ENCODE measurements around the gene NTSR1. TPM values are rescaled to one million over a fixed set of nuclear protein-coding genes. Genes with fewer than 3 reads are reported as not detected.

The NTSR1 gene
- polyA plus RNA-seq, 3 donors: 0.35 to 2.5 (median 0.40) TPM

DNA sequence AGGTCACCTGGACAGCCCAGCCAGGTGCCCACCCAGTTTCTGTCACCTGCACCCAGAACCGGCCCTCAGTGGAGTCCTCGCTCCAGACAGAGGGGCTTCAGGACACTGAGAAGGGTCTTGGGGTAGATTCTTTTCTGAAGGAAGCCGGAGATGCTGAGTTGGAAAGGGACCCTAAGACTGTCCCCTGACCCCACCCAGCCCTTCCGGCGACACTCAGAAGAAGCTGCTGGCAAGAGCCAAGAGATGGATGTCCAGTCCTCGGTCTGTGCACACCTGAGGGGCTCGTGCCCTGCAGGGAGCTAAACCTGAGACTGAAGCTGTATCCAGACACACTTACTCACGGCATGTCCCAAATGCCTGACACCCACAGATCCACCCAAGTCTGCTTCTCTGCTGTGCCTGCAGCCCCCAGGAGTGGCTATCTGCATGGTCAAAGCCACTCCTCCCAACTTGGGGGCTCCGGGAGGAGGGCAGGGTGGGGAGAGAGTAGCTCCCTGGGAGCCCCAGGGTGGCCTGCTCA, 20.2 kb downstream of the NTSR1 start:
- Histone ChIP-seq H3K27me3 (ENCODE audit: control insufficient read depth in 2 of 2, insufficient read depth in 2 of 2, low read length in 2 of 2) (no peaks in the 10 kb centered on the region), H3K4me2 (replicated peaks; ENCODE audit: extremely low read depth, low read length, poor library complexity, severe bottlenecking) (peak overlapping the region; percentile 57), H3K9me3 (replicated peaks in 1 of 2; ENCODE audit: control insufficient read depth in 1 of 2, insufficient read depth in 1 of 2, low read length in 2 of 2) (no peaks in the 10 kb centered on the region), H3K36me3 (replicated peaks in 1 of 2; ENCODE audit: control insufficient read depth in 1 of 2, insufficient read depth in 2 of 2, low read length in 2 of 2) (no peaks in the 10 kb centered on the region), H3K27ac (ENCODE audit: low read depth in 1 of 2, low read length in 2 of 2) (peak overlapping the region; percentile 57 to 89), H3K9ac (ENCODE audit: insufficient read depth, low read length, poor library complexity, severe bottlenecking) (peak overlapping the region; percentile 74), H3K4me1 (ENCODE audit: control insufficient read depth in 1 of 2, insufficient read depth in 2 of 2, low read length in 2 of 2) (peaks cover 49 to 80% of the 10 kb centered on the region in 2 donors), H2AFZ (ENCODE audit: insufficient read depth, low read depth, low read length, poor library complexity, severe bottlenecking) (peak overlapping the region; percentile 66), H3K79me2 (ENCODE audit: insufficient read depth, low read length) (peaks cover 27% of the 10 kb centered on the region), H4K20me1 (ENCODE audit: insufficient read depth, low read length) (no peaks in the 10 kb centered on the region), H3K4me3 (replicated peaks in 1 of 3; ENCODE audit: low read depth in 2 of 3, low read length in 3 of 3) (peak overlapping the region in 2 of 3 experiments; percentile 30 to 52)
- Mint-ChIP-seq H3K4me1 (peaks cover 73% of the 10 kb centered on the region), H3K4me3 (peak overlapping the region; percentile 78 to 85), H3K27me3 (ENCODE audit: low read depth in 3 of 3) (peaks cover 0 to 2% (median 1%) of the 10 kb centered on the region in 3 donors), H3K9me3 (no peaks in the 10 kb centered on the region), H3K36me3 (peaks cover 14 to 26% of the 10 kb centered on the region in 2 donors), H3K27ac (peak overlapping the region; percentile 94 to 98 (median 94))
- TF ChIP-seq, protein P1, sequence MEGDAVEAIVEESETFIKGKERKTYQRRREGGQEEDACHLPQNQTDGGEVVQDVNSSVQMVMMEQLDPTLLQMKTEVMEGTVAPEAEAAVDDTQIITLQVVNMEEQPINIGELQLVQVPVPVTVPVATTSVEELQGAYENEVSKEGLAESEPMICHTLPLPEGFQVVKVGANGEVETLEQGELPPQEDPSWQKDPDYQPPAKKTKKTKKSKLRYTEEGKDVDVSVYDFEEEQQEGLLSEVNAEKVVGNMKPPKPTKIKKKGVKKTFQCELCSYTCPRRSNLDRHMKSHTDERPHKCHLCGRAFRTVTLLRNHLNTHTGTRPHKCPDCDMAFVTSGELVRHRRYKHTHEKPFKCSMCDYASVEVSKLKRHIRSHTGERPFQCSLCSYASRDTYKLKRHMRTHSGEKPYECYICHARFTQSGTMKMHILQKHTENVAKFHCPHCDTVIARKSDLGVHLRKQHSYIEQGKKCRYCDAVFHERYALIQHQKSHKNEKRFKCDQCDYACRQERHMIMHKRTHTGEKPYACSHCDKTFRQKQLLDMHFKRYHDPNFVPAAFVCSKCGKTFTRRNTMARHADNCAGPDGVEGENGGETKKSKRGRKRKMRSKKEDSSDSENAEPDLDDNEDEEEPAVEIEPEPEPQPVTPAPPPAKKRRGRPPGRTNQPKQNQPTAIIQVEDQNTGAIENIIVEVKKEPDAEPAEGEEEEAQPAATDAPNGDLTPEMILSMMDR (IDR thresholded peaks at IDR 0.05): no peak
- DNase-seq: no peak
- intact Hi-C loops (cut with micrococcal nuclease): loop anchor here in 1 of 2 donors (1.0 kb wide), 1 partner anchor 11 kb away; no protein-coding TSS in a partner anchor
- whole genome bisulfite sequencing (ENCODE audit: insufficient coverage): 60% methylated on average over 7 of the region's 9 CpGs

GRCh38 chr20:62730481-62730880, 21.8 kb downstream of the NTSR1 start:
- TF ChIP-seq, protein P1 (IDR thresholded peaks at IDR 0.05): no peak
- no peaks in the 10 kb centered on the region for H3K9me3 ChIP-seq (replicated peaks in 1 of 2; ENCODE audit: control insufficient read depth in 1 of 2, insufficient read depth in 1 of 2, low read length in 2 of 2)
- no peak overlapping the region for H2AFZ ChIP-seq (ENCODE audit: insufficient read depth, low read depth, low read length, poor library complexity, severe bottlenecking)
- H3K4me3 Mint-ChIP-seq: no peak overlapping the region
- H3K4me1 Mint-ChIP-seq: peaks cover 82% of the 10 kb centered on the region
- peaks cover 65 to 91% of the 10 kb centered on the region in 2 donors for H3K4me1 ChIP-seq (ENCODE audit: control insufficient read depth in 1 of 2, insufficient read depth in 2 of 2, low read length in 2 of 2)
- H3K27ac Mint-ChIP-seq: peak overlapping the region in 1 of 7 donors; percentile 58
- H3K9ac ChIP-seq (ENCODE audit: insufficient read depth, low read length, poor library complexity, severe bottlenecking): no peak overlapping the region
- peaks cover 10 to 18% of the 10 kb centered on the region in 2 donors for H3K36me3 Mint-ChIP-seq
- H4K20me1 ChIP-seq (ENCODE audit: insufficient read depth, low read length): no peaks in the 10 kb centered on the region
- H3K36me3 ChIP-seq (replicated peaks in 1 of 2; ENCODE audit: control insufficient read depth in 1 of 2, insufficient read depth in 2 of 2, low read length in 2 of 2): no peaks in the 10 kb centered on the region
- no peak overlapping the region for H3K27ac ChIP-seq (ENCODE audit: low read depth in 1 of 2, low read length in 2 of 2)
- 90% methylated on average over 5 of the region's 13 CpGs for whole genome bisulfite sequencing (ENCODE audit: insufficient coverage)
- no peak overlapping the region for H3K4me3 ChIP-seq (replicated peaks in 1 of 3; ENCODE audit: low read depth in 2 of 3, low read length in 3 of 3)
- H3K27me3 Mint-ChIP-seq (ENCODE audit: low read depth in 3 of 3): peaks cover 1 to 2% (median 2%) of the 10 kb centered on the region in 3 donors
- intact Hi-C loops (cut with micrococcal nuclease): loop anchor here in 1 of 2 donors (5.0 kb wide), 1 partner anchor 53 kb away; no protein-coding TSS in a partner anchor
- no peak overlapping the region for H3K4me2 ChIP-seq (replicated peaks; ENCODE audit: extremely low read depth, low read length, poor library complexity, severe bottlenecking)
- no peaks in the 10 kb centered on the region for H3K27me3 ChIP-seq (ENCODE audit: control insufficient read depth in 2 of 2, insufficient read depth in 2 of 2, low read length in 2 of 2)
- H3K79me2 ChIP-seq (ENCODE audit: insufficient read depth, low read length): peaks cover 24% of the 10 kb centered on the region
- no peak for DNase-seq
- no peaks in the 10 kb centered on the region for H3K9me3 Mint-ChIP-seq
